ENCODE results near the gene SLC35F6. TPM values are rescaled to one million over a fixed set of nuclear protein-coding genes. Genes with fewer than 3 reads are reported as not detected.

SLC35F6 gene
- total RNA-seq, result 44.8 and 50.7 TPM in 2 replicates

GRCh38 chr2:26764078-26764887, at the start of gene SLC35F6:
Gene SLC35F6, plus strand, starts transcription at chr2:26764284. Its CDS starts 66 bp downstream, at chr2:26764350.

GRCh38 chr2:26785431-26786206, 21.5 kb downstream of the SLC35F6 start, which contains the start of gene CENPA:
Gene CENPA, plus strand, starts transcription at chr2:26786056. Its CDS starts 141 bp downstream, at chr2:26786197.

Other genes starting within 250 kb of the SLC35F6 start
- not detected in 2 replicates for gene CIB4, start 122.9 kb upstream of the SLC35F6 start, total RNA-seq
- not detected in 2 replicates for gene KCNK3, start 71.6 kb upstream of the SLC35F6 start, total RNA-seq
- gene CENPA, start 21.8 kb downstream of the SLC35F6 start, total RNA-seq, result 14.5 and 16.1 TPM in 2 replicates
- under 0.01 TPM in 1 of 2 replicates, not detected in the other for gene DPYSL5, start 83.8 kb downstream of the SLC35F6 start, total RNA-seq
- gene MAPRE3, start 206.4 kb downstream of the SLC35F6 start, total RNA-seq, result 4.3 and 6.2 TPM in 2 replicates